ENCODE results near the gene FMOD. TPM values are rescaled to one million over a fixed set of nuclear protein-coding genes. Genes with fewer than 3 reads are reported as not detected.

The FMOD gene
- total RNA-seq, 1 donor from 2014 or later = 2.5 TPM

DNA sequence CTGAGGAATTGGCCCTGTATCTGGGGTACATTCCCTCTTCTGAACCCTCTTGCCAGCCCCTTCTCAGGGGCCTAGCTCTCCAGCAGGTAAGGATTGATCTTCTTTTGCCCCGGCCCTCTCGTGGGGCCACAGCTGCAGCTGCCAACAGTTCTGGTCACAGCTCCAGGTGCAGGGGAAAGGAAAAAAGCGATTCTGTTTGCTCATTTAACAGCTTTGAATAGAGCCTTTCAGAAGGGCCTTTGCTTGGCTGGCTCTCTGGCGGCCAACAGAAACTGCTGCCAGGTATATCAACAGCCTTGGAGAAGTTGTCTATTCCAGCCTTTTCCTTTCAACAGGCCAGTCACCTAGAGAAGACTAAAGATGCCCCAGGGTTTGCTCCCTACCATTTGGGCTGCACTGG lies 16.1 kb upstream of the FMOD start:
- Mint-ChIP-seq H3K9me3 (ENCODE audit: low read depth) (no peaks in the 10 kb centered on the region), H3K27me3 (peaks cover 65% of the 10 kb centered on the region), H3K4me1 (ENCODE audit: low read depth) (peaks cover 26% of the 10 kb centered on the region)

DNA sequence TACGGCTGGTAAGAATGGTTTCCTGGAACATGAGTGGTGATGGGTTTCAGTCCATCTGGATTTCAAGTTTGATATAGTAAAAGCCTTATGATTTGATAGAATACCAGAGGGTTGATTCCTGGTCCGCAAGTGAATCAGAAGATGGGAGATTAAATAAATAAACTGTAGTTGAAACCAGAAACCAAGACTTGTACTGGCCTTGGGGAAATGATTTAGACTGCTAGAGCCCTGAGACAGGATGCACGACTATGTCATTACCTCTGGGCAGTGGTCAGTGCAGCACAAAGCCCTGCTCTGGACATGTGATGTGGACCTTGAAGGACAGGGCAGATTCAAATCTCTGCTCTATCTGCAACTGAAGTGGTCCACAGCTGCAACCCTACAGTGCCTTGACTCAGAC lies 15.6 kb upstream of the FMOD start:
- Mint-ChIP-seq H3K4me3 (ENCODE audit: low read depth) (no peak overlapping the region), H3K27ac (no peak overlapping the region), H3K36me3 (ENCODE audit: insufficient read depth) (no peaks in the 10 kb centered on the region), H3K9me3 (ENCODE audit: low read depth) (no peaks in the 10 kb centered on the region), H3K27me3 (peaks cover 65% of the 10 kb centered on the region), H3K4me1 (ENCODE audit: low read depth) (peaks cover 26% of the 10 kb centered on the region)
- no peak for TF ChIP-seq CTCF (IDR thresholded peaks at IDR 0.05; ENCODE audit: unreplicated experiment)
- no peak for DNase-seq (ENCODE audit: low spot score, unreplicated experiment)

More for the DNA sequence above, 16.1 kb upstream of the FMOD start:
- no peak overlapping the region for H3K4me3 Mint-ChIP-seq (ENCODE audit: low read depth)
- DNase-seq (ENCODE audit: low spot score, unreplicated experiment) = no peak
- H3K27ac Mint-ChIP-seq = peak overlapping the region; percentile 60
- no peaks in the 10 kb centered on the region for H3K36me3 Mint-ChIP-seq (ENCODE audit: insufficient read depth)
- TF ChIP-seq CTCF (IDR thresholded peaks at IDR 0.05; ENCODE audit: unreplicated experiment) = no peak

DNA sequence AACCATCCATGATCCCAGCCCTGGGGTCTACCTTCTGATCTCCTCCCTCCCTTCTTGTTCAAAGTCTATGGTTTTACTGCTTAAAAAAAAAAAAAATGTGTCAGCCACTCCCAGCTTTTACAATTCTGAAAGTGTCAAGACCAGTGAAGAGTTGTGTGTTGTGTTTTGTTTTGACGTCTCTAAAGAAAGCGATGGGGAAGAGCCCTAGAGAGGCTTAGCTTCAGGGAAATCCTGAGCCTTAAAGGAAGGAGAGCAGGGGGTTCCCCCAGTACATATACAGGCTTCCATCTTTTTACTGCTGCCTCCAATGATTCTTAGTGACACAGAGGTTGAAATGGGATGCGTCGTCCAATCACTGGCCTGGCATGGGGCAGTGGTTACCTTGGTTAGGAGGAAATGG lies 13.9 kb upstream of the FMOD start:
- H3K27me3 Mint-ChIP-seq = peaks cover 61% of the 10 kb centered on the region
- no peaks in the 10 kb centered on the region for H3K9me3 Mint-ChIP-seq (ENCODE audit: low read depth)
- H3K36me3 Mint-ChIP-seq (ENCODE audit: insufficient read depth) = no peaks in the 10 kb centered on the region
- H3K27ac Mint-ChIP-seq = no peak overlapping the region
- peaks cover 26% of the 10 kb centered on the region for H3K4me1 Mint-ChIP-seq (ENCODE audit: low read depth)
- no peak for TF ChIP-seq CTCF (IDR thresholded peaks at IDR 0.05; ENCODE audit: unreplicated experiment)
- no peak for DNase-seq (ENCODE audit: low spot score, unreplicated experiment)
- H3K4me3 Mint-ChIP-seq (ENCODE audit: low read depth) = no peak overlapping the region

GRCh38 chr1:203364094-203364801 lies 13.3 kb upstream of the FMOD start:
- TF ChIP-seq CTCF (IDR thresholded peaks at IDR 0.05; ENCODE audit: unreplicated experiment) = no peak
- H3K9me3 Mint-ChIP-seq (ENCODE audit: low read depth) = no peaks in the 10 kb centered on the region
- peaks cover 26% of the 10 kb centered on the region for H3K4me1 Mint-ChIP-seq (ENCODE audit: low read depth)
- no peak overlapping the region for H3K4me3 Mint-ChIP-seq (ENCODE audit: low read depth)
- H3K36me3 Mint-ChIP-seq (ENCODE audit: insufficient read depth) = no peaks in the 10 kb centered on the region
- no peak overlapping the region for H3K27ac Mint-ChIP-seq
- DNase-seq (ENCODE audit: low spot score, unreplicated experiment) = no peak
- peaks cover 59% of the 10 kb centered on the region for H3K27me3 Mint-ChIP-seq

DNA sequence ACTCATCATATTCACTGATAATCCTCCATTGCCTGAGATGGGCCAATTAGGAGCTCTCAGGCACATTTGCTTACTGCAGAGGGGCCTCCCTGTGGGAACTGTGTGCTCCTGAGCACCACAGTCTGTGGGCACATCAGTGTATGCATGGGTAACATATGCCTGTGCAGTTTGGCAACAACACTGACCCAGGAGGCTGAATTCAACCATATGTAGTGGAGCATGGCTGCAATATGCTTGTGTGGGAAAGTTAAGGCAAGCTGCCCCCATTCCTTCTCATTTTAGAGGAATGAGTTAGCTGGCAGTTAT lies 11.8 kb upstream of the FMOD start:
- no peaks in the 10 kb centered on the region for H3K36me3 Mint-ChIP-seq (ENCODE audit: insufficient read depth)
- H3K9me3 Mint-ChIP-seq (ENCODE audit: low read depth) = no peaks in the 10 kb centered on the region
- DNase-seq (ENCODE audit: low spot score, unreplicated experiment) = no peak
- no peak for TF ChIP-seq CTCF (IDR thresholded peaks at IDR 0.05; ENCODE audit: unreplicated experiment)
- no peak overlapping the region for H3K4me3 Mint-ChIP-seq (ENCODE audit: low read depth)
- no peak overlapping the region for H3K27ac Mint-ChIP-seq
- H3K27me3 Mint-ChIP-seq = peaks cover 58% of the 10 kb centered on the region
- H3K4me1 Mint-ChIP-seq (ENCODE audit: low read depth) = peaks cover 25% of the 10 kb centered on the region

Measured in progenitor cell of endocrine pancreas (in vitro differentiated cells).